ENCODE results near the gene MAPT. TPM values are rescaled to one million over a fixed set of nuclear protein-coding genes. Genes with fewer than 3 reads are reported as not detected.

MAPT gene
- total and polyA plus RNA-seq, 2 of the 13 experiments (the other 11 are each of a cell fraction or from before 2014, with no cell fraction given), result 2.1 to 2.8 TPM

DNA sequence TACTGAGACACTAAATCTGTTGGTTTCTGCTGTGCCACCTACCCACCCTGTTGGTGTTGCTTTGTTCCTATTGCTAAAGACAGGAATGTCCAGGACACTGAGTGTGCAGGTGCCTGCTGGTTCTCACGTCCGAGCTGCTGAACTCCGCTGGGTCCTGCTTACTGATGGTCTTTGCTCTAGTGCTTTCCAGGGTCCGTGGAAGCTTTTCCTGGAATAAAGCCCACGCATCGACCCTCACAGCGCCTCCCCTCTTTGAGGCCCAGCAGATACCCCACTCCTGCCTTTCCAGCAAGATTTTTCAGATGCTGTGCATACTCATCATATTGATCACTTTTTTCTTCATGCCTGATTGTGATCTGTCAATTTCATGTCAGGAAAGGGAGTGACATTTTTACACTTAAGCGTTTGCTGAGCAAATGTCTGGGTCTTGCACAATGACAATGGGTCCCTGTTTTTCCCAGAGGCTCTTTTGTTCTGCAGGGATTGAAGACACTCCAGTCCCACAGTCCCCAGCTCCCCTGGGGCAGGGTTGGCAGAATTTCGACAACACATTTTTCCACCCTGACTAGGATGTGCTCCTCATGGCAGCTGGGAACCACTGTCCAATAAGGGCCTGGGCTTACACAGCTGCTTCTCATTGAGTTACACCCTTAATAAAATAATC is 119.3 kb downstream of the MAPT start (continued):
- TF ChIP-seq SRSF4 (IDR thresholded peaks at IDR 0.05; ENCODE audit: low read depth, low read length, poor library complexity, severe bottlenecking) (no peak), MTF1 (CRISPR knock-in tag; IDR thresholded peaks at IDR 0.05) (no peak), GTF2F1 (IDR thresholded peaks at IDR 0.05; ENCODE audit: low read length) (no peak), ZNF713 (CRISPR knock-in tag; IDR thresholded peaks at IDR 0.05) (no peak), THAP11 (CRISPR knock-in tag; IDR thresholded peaks at IDR 0.05) (0 out of 2 replicates have a peak, but pooled peaks have one; percentile 28), ZNF816 (CRISPR knock-in tag; IDR thresholded peaks at IDR 0.05; ENCODE audit: borderline replicate concordance) (no peak), ZNF335 (CRISPR knock-in tag; IDR thresholded peaks at IDR 0.05) (0 out of 2 replicates have a peak, but pooled peaks have one; percentile 20), ZNF160 (CRISPR knock-in tag; IDR thresholded peaks at IDR 0.05) (no peak; the same call in 1 of the 2 replicates), ZNF232 (CRISPR knock-in tag; IDR thresholded peaks at IDR 0.05; ENCODE audit: borderline replicate concordance) (no peak), ZNF263 (CRISPR knock-in tag; IDR thresholded peaks at IDR 0.05) (peak; percentile 53), ZNF30 (CRISPR knock-in tag; IDR thresholded peaks at IDR 0.05) (no peak), NFIC (IDR thresholded peaks at IDR 0.05; ENCODE audit: low read length) (no peak), SALL2 (CRISPR knock-in tag; IDR thresholded peaks at IDR 0.05) (peak; percentile 48; the same call in 1 of the 2 replicates), PRMT3 (CRISPR knock-in tag; IDR thresholded peaks at IDR 0.05; ENCODE audit: borderline replicate concordance, low read depth) (0 out of 2 replicates have a peak, but pooled peaks have one; percentile 38), ZFY (CRISPR knock-in tag; IDR thresholded peaks at IDR 0.05) (peak; percentile 40; the same call in 1 of the 2 replicates), RCOR2 (CRISPR knock-in tag; IDR thresholded peaks at IDR 0.05) (0 out of 2 replicates have a peak, but pooled peaks have one; percentile 41), EP300 (IDR thresholded peaks at IDR 0.05; ENCODE audit: low read depth in 2 of 2, low read length in 2 of 2) (no peak; a peak in 1 of 4 replicates), EP300 (CRISPR knock-in tag; IDR thresholded peaks at IDR 0.05; ENCODE audit: borderline replicate concordance) (peak; percentile 31; the same call in 1 of the 2 replicates), ZNF547 (CRISPR knock-in tag; IDR thresholded peaks at IDR 0.05) (peak; percentile 42; the same call in 1 of the 2 replicates), SP5 (CRISPR knock-in tag; IDR thresholded peaks at IDR 0.05; ENCODE audit: borderline replicate concordance, low read depth) (peak; percentile 73; the same call in 1 of the 2 replicates), NFYC (CRISPR knock-in tag; IDR thresholded peaks at IDR 0.05) (0 out of 2 replicates have a peak, but pooled peaks have one; percentile 20), ZNF629 (CRISPR knock-in tag; conservative IDR thresholded peaks at IDR 0.05) (peak; percentile 55; the same call in 1 of the 2 replicates), TP53 (CRISPR knock-in tag; conservative IDR thresholded peaks at IDR 0.05) (no peak)
- TF ChIP-seq, protein P1, sequence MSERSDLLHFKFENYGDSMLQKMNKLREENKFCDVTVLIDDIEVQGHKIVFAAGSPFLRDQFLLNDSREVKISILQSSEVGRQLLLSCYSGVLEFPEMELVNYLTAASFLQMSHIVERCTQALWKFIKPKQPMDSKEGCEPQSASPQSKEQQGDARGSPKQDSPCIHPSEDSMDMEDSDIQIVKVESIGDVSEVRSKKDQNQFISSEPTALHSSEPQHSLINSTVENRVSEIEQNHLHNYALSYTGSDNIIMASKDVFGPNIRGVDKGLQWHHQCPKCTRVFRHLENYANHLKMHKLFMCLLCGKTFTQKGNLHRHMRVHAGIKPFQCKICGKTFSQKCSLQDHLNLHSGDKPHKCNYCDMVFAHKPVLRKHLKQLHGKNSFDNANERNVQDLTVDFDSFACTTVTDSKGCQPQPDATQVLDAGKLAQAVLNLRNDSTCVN (CRISPR knock-in tag; IDR thresholded peaks at IDR 0.05; ENCODE audit: borderline replicate concordance), result no peak
- TF ChIP-seq, protein P2, sequence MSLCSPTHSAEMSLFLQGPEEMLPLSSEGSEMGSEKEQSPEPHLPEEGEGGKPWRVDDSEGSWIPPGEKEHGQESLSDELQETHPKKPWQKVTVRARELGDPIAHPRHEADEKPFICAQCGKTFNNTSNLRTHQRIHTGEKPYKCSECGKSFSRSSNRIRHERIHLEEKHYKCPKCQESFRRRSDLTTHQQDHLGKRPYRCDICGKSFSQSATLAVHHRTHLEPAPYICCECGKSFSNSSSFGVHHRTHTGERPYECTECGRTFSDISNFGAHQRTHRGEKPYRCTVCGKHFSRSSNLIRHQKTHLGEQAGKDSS (CRISPR knock-in tag; IDR thresholded peaks at IDR 0.05; ENCODE audit: borderline replicate concordance, low read depth), result no peak
- TF ChIP-seq, protein P3, sequence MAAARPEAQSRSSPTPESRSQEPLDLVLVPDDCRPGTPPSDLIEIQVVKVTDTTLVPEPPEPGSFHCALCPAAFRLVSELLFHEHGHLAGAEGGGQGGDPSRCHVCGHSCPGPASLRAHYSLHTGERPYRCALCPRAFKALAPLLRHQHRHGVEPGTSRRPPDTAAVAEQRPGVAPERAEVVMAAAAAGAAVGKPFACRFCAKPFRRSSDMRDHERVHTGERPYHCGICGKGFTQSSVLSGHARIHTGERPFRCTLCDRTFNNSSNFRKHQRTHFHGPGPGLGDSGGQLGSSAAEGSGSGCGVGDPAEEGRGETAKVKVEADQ (CRISPR knock-in tag; IDR thresholded peaks at IDR 0.05; ENCODE audit: borderline replicate concordance), result peak; percentile 81; the same call in 1 of the 2 replicates

Data from HepG2 (cell line).